HepG2 (cell line): ENCODE data around the gene ZNF629. TPM values are rescaled to one million over a fixed set of nuclear protein-coding genes. Genes with fewer than 3 reads are reported as not detected.
A peak's percentile ranks its signal among the peaks of the same experiment; 100 is the strongest.

Experiments used
- AHR ChIP-seq: IDR thresholded peaks from 2 replicates; pipeline ENCODE4 v1.6.1; 2018; ENCODE audit warnings: missing genetic modification reagents, missing compliant biosample characterization
- CBX2 ChIP-seq, 2 experiments: fragments of 200-600 bp in 1 of 2; sonication (generic); formaldehyde crosslinking in 1 of 2; IDR thresholded peaks; 2 replicates each; pipeline versions ENCODE4 v1.7.0 to v1.8.1; 2018 to 2022; ENCODE audit warnings: low read depth in 2 of 2, low read length in 1 of 2, mild to moderate bottlenecking in 1 of 2, missing genetic modification reagents in 1 of 2
- KDM2A ChIP-seq: sonication (generic); formaldehyde crosslinking; IDR thresholded peaks from 2 replicates; pipeline ENCODE4 v1.4.0; 2020; ENCODE audit warnings: low read depth, missing genetic modification reagents, borderline replicate concordance
- MTA1 ChIP-seq: sonication (generic); formaldehyde crosslinking; IDR thresholded peaks from 2 replicates; pipeline ENCODE4 v1.4.0; 2020; ENCODE audit warnings: missing genetic modification reagents, mild to moderate bottlenecking, borderline replicate concordance
- PAWR ChIP-seq: sonication (generic); formaldehyde crosslinking; IDR thresholded peaks from 2 replicates; pipeline ENCODE4 v1.4.0; 2020; ENCODE audit warnings: missing genetic modification reagents, mild to moderate bottlenecking, borderline replicate concordance
- RAD51 ChIP-seq: fragments of 450-650 bp; IDR thresholded peaks from 2 replicates; pipeline ENCODE4 v1.6.1; 2016; ENCODE audit warnings: borderline replicate concordance
- RFX3 ChIP-seq: IDR thresholded peaks from 2 replicates; pipeline ENCODE4 v1.6.1; 2016; ENCODE audit warnings: missing biosample characterization, missing genetic modification reagents
- SMAD9 ChIP-seq: sonication (generic); formaldehyde crosslinking; IDR thresholded peaks from 2 replicates; pipeline ENCODE4 v1.5.1; 2020; ENCODE audit warnings: mild to moderate bottlenecking, missing genetic modification reagents
- TCF12 ChIP-seq, 2 experiments: fragments of 450-650 bp in 1 of 2; sonication (generic) in 1 of 2; formaldehyde crosslinking in 1 of 2; IDR thresholded peaks; 2 replicates each; pipeline versions ENCODE4 v1.6.1 to v1.8.0; 2017 to 2022; ENCODE audit warnings: antibody characterized with exemption in 1 of 2, mild to moderate bottlenecking in 1 of 2, missing genetic modification reagents in 1 of 2, moderate library complexity in 1 of 2
- THYN1 ChIP-seq: sonication (generic); formaldehyde crosslinking; IDR thresholded peaks from 2 replicates; pipeline ENCODE4 v1.8.1; 2023; ENCODE audit warnings: low read depth, mild to moderate bottlenecking, moderate library complexity, missing genetic modification reagents, borderline replicate concordance
- ZBTB42 ChIP-seq: sonication (generic); formaldehyde crosslinking; IDR thresholded peaks from 2 replicates; pipeline ENCODE4 v1.5.0; 2020; ENCODE audit warnings: mild to moderate bottlenecking, missing genetic modification reagents
- ZNF160 ChIP-seq: sonication (generic); formaldehyde crosslinking; IDR thresholded peaks from 2 replicates; pipeline ENCODE4 v1.8.0; 2022; ENCODE audit warnings: mild to moderate bottlenecking, inconsistent platforms, missing genetic modification reagents
- ZNF207 ChIP-seq: fragments of 450-650 bp; IDR thresholded peaks from 2 replicates; pipeline ENCODE4 v1.6.1; 2016; ENCODE audit warnings: antibody characterized with exemption, borderline replicate concordance
- ZNF335 ChIP-seq: sonication (generic); formaldehyde crosslinking; IDR thresholded peaks from 2 replicates; pipeline ENCODE4 v1.4.0; 2020; ENCODE audit warnings: missing genetic modification reagents
- ZNF441 ChIP-seq: sonication (generic); formaldehyde crosslinking; IDR thresholded peaks from 2 replicates; pipeline ENCODE4 v1.7.0; 2021; ENCODE audit warnings: missing genetic modification reagents, borderline replicate concordance
- ZNF550 ChIP-seq: sonication (generic); formaldehyde crosslinking; IDR thresholded peaks from 2 replicates; pipeline ENCODE4 v1.4.0; 2020; ENCODE audit warnings: mild to moderate bottlenecking, missing genetic modification reagents, borderline replicate concordance
- ZNF589 ChIP-seq: sonication (generic); formaldehyde crosslinking; conservative IDR thresholded peaks from 2 replicates; pipeline ENCODE4 v1.8.0; 2022; ENCODE audit warnings: mild to moderate bottlenecking, moderate library complexity, missing genetic modification reagents
- ZNF780A ChIP-seq: sonication (generic); formaldehyde crosslinking; IDR thresholded peaks from 2 replicates; pipeline ENCODE4 v1.8.0; 2022; ENCODE audit warnings: mild to moderate bottlenecking, missing genetic modification reagents, moderate library complexity
- polyA plus RNA-seq, 8 experiments: library from polyadenylated mRNA; depleted of rRNA in 3 of 8; stranded (reverse) in 7 of 8; unstranded in 1 of 8; fragments of >200 nt; fragmentation: Illumina TruSeq in 4 of 8; extraction: Trizol in 4 of 8; gene quantifications; 2 replicates each; pipeline versions ENCODE4 v1.2.1 to v1.2.3, GENCODE V29; 2011 to 2016; ENCODE audit warnings: low read depth in 4 of 8, missing spikeins in 1 of 8, mixed read lengths in 1 of 8; ENCODE audit not compliant: insufficient read depth in 1 of 8
- total RNA-seq, 5 experiments: library from RNA; depleted of rRNA; stranded (reverse); fragments of >200 nt; fragmentation: Illumina TruSeq; extraction: Trizol; gene quantifications; 2 replicates each; pipeline ENCODE4 v1.2.3, GENCODE V29; 2016; ENCODE audit warnings: low read depth in 1 of 5
- TF ChIP-seq, protein P1 (sequence below): sonication (generic); formaldehyde crosslinking; conservative IDR thresholded peaks from 2 replicates; pipeline ENCODE4 v1.8.1; 2023; ENCODE audit warnings: missing genetic modification reagents
- TF ChIP-seq, protein P2 (sequence below): sonication (generic); formaldehyde crosslinking; IDR thresholded peaks from 2 replicates; pipeline ENCODE4 v1.5.0; 2020; ENCODE audit warnings: mild to moderate bottlenecking, missing genetic modification reagents, borderline replicate concordance
- TF ChIP-seq, protein P3 (sequence below): sonication (generic); formaldehyde crosslinking; IDR thresholded peaks from 2 replicates; pipeline ENCODE4 v1.4.0; 2020; ENCODE audit warnings: missing genetic modification reagents, mild to moderate bottlenecking, borderline replicate concordance

Gene ZNF629
- total and polyA plus RNA-seq, 2 of the 13 experiments (the other 11 are each of a cell fraction or from before 2014, with no cell fraction given): 6.1 to 16.5 TPM

DNA sequence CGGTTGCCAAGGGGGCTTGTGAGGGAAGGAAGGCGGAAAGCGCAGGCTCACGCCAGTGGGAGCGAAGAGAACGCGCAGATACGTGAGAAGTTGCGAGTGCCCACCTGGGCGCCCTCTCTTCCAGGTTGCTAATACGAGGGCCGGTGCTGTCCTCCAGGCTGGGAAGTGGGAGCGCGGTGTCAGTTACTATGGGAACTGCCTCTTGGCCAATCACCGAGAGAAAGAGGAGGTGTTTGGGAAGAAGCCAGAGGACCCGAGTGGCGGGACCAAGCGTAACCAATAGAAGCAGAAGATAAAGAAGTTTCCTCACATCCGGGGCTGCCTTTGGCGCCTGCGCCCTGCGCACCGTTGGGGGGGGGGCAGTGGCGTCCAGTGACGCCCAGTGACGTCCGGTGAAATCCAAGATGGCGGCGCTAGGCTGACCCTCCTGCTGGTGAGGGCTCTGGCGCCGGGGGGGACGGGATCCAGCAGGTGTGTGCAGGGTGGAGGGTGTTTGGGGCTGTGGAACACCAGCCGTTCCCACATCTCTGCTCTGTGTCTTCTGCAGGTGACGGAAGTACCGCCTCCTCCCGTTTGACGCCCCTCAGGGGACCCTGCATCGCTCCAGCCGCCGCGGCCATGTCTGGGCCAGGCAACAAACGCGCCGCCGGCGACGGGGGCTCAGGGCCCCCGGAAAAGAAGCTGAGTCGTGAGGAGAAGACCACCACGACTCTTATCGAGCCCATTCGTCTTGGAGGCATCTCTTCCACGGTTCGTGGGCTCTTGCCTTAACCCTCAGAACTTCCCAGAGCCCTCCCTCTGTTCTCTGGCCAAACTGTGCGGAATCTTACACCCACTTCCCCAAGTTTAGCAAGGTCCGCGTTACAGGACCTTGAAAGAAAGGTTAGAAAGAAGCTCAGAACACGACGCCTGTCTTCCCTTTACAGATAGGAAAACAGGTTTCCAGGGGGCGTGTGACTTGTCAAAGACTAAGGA is 24.8 kb downstream of the ZNF629 start, which contains the start of the genes CFAP119 and RNF40 (continued):
- TF ChIP-seq, protein P1, sequence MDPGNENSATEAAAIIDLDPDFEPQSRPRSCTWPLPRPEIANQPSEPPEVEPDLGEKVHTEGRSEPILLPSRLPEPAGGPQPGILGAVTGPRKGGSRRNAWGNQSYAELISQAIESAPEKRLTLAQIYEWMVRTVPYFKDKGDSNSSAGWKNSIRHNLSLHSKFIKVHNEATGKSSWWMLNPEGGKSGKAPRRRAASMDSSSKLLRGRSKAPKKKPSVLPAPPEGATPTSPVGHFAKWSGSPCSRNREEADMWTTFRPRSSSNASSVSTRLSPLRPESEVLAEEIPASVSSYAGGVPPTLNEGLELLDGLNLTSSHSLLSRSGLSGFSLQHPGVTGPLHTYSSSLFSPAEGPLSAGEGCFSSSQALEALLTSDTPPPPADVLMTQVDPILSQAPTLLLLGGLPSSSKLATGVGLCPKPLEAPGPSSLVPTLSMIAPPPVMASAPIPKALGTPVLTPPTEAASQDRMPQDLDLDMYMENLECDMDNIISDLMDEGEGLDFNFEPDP (CRISPR knock-in tag): no peak
- peak; percentile 99 for TF ChIP-seq THYN1 (CRISPR knock-in tag)
- TF ChIP-seq RAD51: no peak
- peak; percentile 8; the same call in 1 of the 2 replicates for TF ChIP-seq ZBTB42 (CRISPR knock-in tag)
- no peak for TF ChIP-seq ZNF589 (CRISPR knock-in tag)
- no peak for TF ChIP-seq PAWR
- no peak; the same call in 1 of the 2 replicates for TF ChIP-seq ZNF160 (CRISPR knock-in tag)
- TF ChIP-seq ZNF550 (CRISPR knock-in tag): no peak
- peak; percentile 73 for TF ChIP-seq KDM2A (CRISPR knock-in tag)
- TF ChIP-seq, protein P2, sequence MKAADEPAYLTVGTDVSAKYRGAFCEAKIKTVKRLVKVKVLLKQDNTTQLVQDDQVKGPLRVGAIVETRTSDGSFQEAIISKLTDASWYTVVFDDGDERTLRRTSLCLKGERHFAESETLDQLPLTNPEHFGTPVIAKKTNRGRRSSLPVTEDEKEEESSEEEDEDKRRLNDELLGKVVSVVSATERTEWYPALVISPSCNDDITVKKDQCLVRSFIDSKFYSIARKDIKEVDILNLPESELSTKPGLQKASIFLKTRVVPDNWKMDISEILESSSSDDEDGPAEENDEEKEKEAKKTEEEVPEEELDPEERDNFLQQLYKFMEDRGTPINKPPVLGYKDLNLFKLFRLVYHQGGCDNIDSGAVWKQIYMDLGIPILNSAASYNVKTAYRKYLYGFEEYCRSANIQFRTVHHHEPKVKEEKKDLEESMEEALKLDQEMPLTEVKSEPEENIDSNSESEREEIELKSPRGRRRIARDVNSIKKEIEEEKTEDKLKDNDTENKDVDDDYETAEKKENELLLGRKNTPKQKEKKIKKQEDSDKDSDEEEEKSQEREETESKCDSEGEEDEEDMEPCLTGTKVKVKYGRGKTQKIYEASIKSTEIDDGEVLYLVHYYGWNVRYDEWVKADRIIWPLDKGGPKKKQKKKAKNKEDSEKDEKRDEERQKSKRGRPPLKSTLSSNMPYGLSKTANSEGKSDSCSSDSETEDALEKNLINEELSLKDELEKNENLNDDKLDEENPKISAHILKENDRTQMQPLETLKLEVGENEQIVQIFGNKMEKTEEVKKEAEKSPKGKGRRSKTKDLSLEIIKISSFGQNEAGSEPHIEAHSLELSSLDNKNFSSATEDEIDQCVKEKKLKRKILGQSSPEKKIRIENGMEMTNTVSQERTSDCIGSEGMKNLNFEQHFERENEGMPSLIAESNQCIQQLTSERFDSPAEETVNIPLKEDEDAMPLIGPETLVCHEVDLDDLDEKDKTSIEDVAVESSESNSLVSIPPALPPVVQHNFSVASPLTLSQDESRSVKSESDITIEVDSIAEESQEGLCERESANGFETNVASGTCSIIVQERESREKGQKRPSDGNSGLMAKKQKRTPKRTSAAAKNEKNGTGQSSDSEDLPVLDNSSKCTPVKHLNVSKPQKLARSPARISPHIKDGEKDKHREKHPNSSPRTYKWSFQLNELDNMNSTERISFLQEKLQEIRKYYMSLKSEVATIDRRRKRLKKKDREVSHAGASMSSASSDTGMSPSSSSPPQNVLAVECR (CRISPR knock-in tag): peak; percentile 100
- 0 out of 2 replicates have a peak, but pooled peaks have one; percentile 39 for TF ChIP-seq ZNF441 (CRISPR knock-in tag)
- no peak for TF ChIP-seq ZNF207
- no peak for TF ChIP-seq SMAD9 (CRISPR knock-in tag)
- peak; percentile 95 for TF ChIP-seq RFX3 (CRISPR knock-in tag)
- TF ChIP-seq CBX2 (IDR thresholded peaks at IDR 0.05; ENCODE audit: low read depth, low read length): no peak
- no peak for TF ChIP-seq CBX2 (CRISPR knock-in tag; IDR thresholded peaks at IDR 0.05; ENCODE audit: low read depth)
- TF ChIP-seq ZNF780A (CRISPR knock-in tag): no peak; the same call in 1 of the 2 replicates
- TF ChIP-seq, protein P3, sequence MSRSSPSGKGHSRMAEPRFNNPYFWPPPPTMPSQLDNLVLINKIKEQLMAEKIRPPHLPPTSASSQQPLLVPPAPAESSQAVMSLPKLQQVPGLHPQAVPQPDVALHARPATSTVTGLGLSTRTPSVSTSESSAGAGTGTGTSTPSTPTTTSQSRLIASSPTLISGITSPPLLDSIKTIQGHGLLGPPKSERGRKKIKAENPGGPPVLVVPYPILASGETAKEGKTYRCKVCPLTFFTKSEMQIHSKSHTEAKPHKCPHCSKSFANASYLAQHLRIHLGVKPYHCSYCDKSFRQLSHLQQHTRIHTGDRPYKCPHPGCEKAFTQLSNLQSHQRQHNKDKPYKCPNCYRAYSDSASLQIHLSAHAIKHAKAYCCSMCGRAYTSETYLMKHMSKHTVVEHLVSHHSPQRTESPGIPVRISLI (CRISPR knock-in tag): no peak
- TF ChIP-seq ZNF335 (CRISPR knock-in tag): peak; percentile 95
- TF ChIP-seq MTA1 (CRISPR knock-in tag): no peak
- no peak for TF ChIP-seq TCF12 (IDR thresholded peaks at IDR 0.05)
- TF ChIP-seq TCF12 (CRISPR knock-in tag; IDR thresholded peaks at IDR 0.05): no peak
- no peak for TF ChIP-seq AHR (CRISPR knock-in tag)
